Right atrium auricular region (tissue), 2 donors: ENCODE results near the gene MAP3K12. TPM values are rescaled to one million over a fixed set of nuclear protein-coding genes. Genes with fewer than 3 reads are reported as not detected.

Experiments
- DNase-seq: peaks from one replicate; pipeline ENCODE4 v3.0.0-alpha.2; 2019; ENCODE audit warnings: low spot score
- H3K27ac ChIP-seq, 2 donors: fragments of 200-600 bp; sonication (generic); 1 replicate in 1 of 2; 2 replicates in 1 of 2; pipeline ENCODE4 v1.5.1; 2016 to 2019
- H3K27me3 ChIP-seq, 2 donors: fragments of 200-600 bp; sonication (generic); one replicate each; pipeline versions ENCODE4 v1.5.1 to v1.6.0; 2017 to 2019
- H3K36me3 ChIP-seq: fragments of 200-600 bp; sonication (generic); one replicate; pipeline ENCODE4 v1.5.1; 2016
- H3K4me1 ChIP-seq, 2 donors: fragments of 200-600 bp; sonication (generic); one replicate each; pipeline versions ENCODE4 v1.5.1 to v1.6.0; 2017 to 2019
- H3K4me3 ChIP-seq, 2 donors: fragments of 200-600 bp; sonication (generic); 1 replicate in 1 of 2; 2 replicates in 1 of 2; pipeline ENCODE4 v1.5.1; 2017 to 2019; ENCODE audit warnings: mild to moderate bottlenecking in 1 of 2, moderate library complexity in 1 of 2
- H3K9me3 ChIP-seq, 2 donors: fragments of 200-600 bp; sonication (generic); one replicate each; pipeline ENCODE4 v1.5.1; 2019
- CTCF ChIP-seq, 2 donors: fragments of 200-600 bp; sonication (generic); IDR thresholded peaks; one replicate each; pipeline ENCODE4 v1.5.1; 2019; ENCODE audit warnings: antibody characterized with exemption in 2 of 2
- total RNA-seq, 2 donors: library from RNA; depleted of rRNA; stranded (reverse); fragments of >200 nt; gene quantifications; one replicate each; pipeline ENCODE4 v1.1.0, GENCODE V29; 2016

The MAP3K12 gene
- total RNA-seq, 2 donors from 2014 or later = 2.6 to 9.8 TPM

GRCh38 chr12:53492830-53493609, 6.2 kb downstream of the MAP3K12 start:
- Histone ChIP-seq H3K4me1 (peaks cover 0 to 25% of the 10 kb centered on the region in 2 donors), H3K9me3 (no peaks in the 10 kb centered on the region), H3K4me3 (peak overlapping the region; percentile 49 to 60), H3K27ac (peak overlapping the region; percentile 82 to 86), H3K36me3 (peaks cover 3% of the 10 kb centered on the region), H3K27me3 (no peaks in the 10 kb centered on the region)
- peak; percentile 96 for DNase-seq
- TF ChIP-seq CTCF (IDR thresholded peaks at IDR 0.05) = no peak

- no peak for DNase-seq
- peaks cover 5% of the 10 kb centered on the region for H3K36me3 ChIP-seq
- no peak for TF ChIP-seq CTCF (IDR thresholded peaks at IDR 0.05)
- H3K4me1 ChIP-seq = peaks cover 0 to 24% of the 10 kb centered on the region in 2 donors
- peak overlapping the region; percentile 82 to 86 for H3K27ac ChIP-seq
- H3K4me3 ChIP-seq = peak overlapping the region; percentile 49 to 60
- no peaks in the 10 kb centered on the region for H3K27me3 ChIP-seq
- no peaks in the 10 kb centered on the region for H3K9me3 ChIP-seq
Observed at GRCh38 chr12:53492188-53492587, 7.1 kb downstream of the MAP3K12 start.

GRCh38 chr12:53489242-53489864, 9.9 kb downstream of the MAP3K12 start:
- DNase-seq = no peak
- no peak overlapping the region for H3K27ac ChIP-seq
- H3K36me3 ChIP-seq = peaks cover 19% of the 10 kb centered on the region
- H3K4me3 ChIP-seq = no peak overlapping the region
- H3K4me1 ChIP-seq = peaks cover 0 to 18% of the 10 kb centered on the region in 2 donors
- no peak for TF ChIP-seq CTCF (IDR thresholded peaks at IDR 0.05)
- H3K9me3 ChIP-seq = no peaks in the 10 kb centered on the region
- no peaks in the 10 kb centered on the region for H3K27me3 ChIP-seq

GRCh38 chr12:53486736-53487487, 12.3 kb downstream of the MAP3K12 start:
- no peak for DNase-seq
- Histone ChIP-seq H3K4me1 (peaks cover 0 to 13% of the 10 kb centered on the region in 2 donors), H3K27me3 (no peaks in the 10 kb centered on the region), H3K27ac (no peak overlapping the region), H3K9me3 (no peaks in the 10 kb centered on the region), H3K36me3 (peaks cover 34% of the 10 kb centered on the region), H3K4me3 (no peak overlapping the region)
- no peak for TF ChIP-seq CTCF (IDR thresholded peaks at IDR 0.05)

GRCh38 chr12:53485955-53486735, 13.1 kb downstream of the MAP3K12 start:
- DNase-seq = no peak
- TF ChIP-seq CTCF (IDR thresholded peaks at IDR 0.05) = no peak
- no peaks in the 10 kb centered on the region for H3K9me3 ChIP-seq
- peaks cover 0 to 16% of the 10 kb centered on the region in 2 donors for H3K4me1 ChIP-seq
- peaks cover 42% of the 10 kb centered on the region for H3K36me3 ChIP-seq
- H3K4me3 ChIP-seq = no peak overlapping the region
- no peak overlapping the region for H3K27ac ChIP-seq
- no peaks in the 10 kb centered on the region for H3K27me3 ChIP-seq
